Spinal cord (tissue), 10 donors: ENCODE measurements around the gene SEC14L1. TPM values are rescaled to one million over a fixed set of nuclear protein-coding genes. Genes with fewer than 3 reads are reported as not detected.
A peak's percentile ranks its signal among the peaks of the same experiment; 100 is the strongest.

Source experiments
- DNase-seq, 6 donors: peaks; one replicate each; pipeline versions ENCODE4 v3.0.0 to v3.0.0-alpha.2; 2013 to 2015; ENCODE audit warnings: low spot score in 6 of 6, low read depth in 4 of 6
- H3K27ac ChIP-seq: one replicate; pipeline ENCODE4 v1.5.1; 2013; ENCODE audit warnings: low read depth, low read length, control low read depth
- H3K27me3 ChIP-seq: one replicate; pipeline ENCODE4 v1.6.1; 2013; ENCODE audit warnings: low read length; ENCODE audit not compliant: control insufficient read depth, insufficient read depth
- H3K36me3 ChIP-seq: one replicate; pipeline ENCODE4 v1.6.1; 2013; ENCODE audit warnings: low read length; ENCODE audit not compliant: control insufficient read depth, insufficient read depth
- H3K4me1 ChIP-seq: one replicate; pipeline ENCODE4 v1.6.1; 2013; ENCODE audit warnings: low read length; ENCODE audit not compliant: control insufficient read depth, insufficient read depth
- H3K4me3 ChIP-seq: one replicate; pipeline ENCODE4 v1.5.1; 2013; ENCODE audit warnings: low read depth, low read length, control low read depth
- H3K9me3 ChIP-seq: one replicate; pipeline ENCODE4 v1.6.1; 2013; ENCODE audit warnings: low read length; ENCODE audit not compliant: control insufficient read depth, insufficient read depth
- WGBS: methylation state at CpG from one replicate; pipeline ENCODE4 v1.1.5; 2013; ENCODE audit warnings: missing lambda C conversion rate; ENCODE audit not compliant: insufficient coverage; 5-methylcytosine and 5-hydroxymethylcytosine counted together
- polyA plus RNA-seq, 2 donors: library from polyadenylated mRNA; unstranded; fragments of 120-200 nt; gene quantifications; one replicate each; pipeline ENCODE4 v1.2.1, GENCODE V29; 2013; ENCODE audit not compliant: insufficient read length in 2 of 2
- total RNA-seq, 2 donors: library from RNA; depleted of rRNA in 1 of 2; stranded (reverse); fragments of 120-200 nt in 1 of 2; fragments of >200 nt in 1 of 2; gene quantifications; one replicate each; pipeline versions ENCODE4 v1.2.3 to v1.2.4, GENCODE V29; 2013 to 2014
- donor health status: healthy.

SEC14L1 gene
- total and polyA plus RNA-seq, 4 donors, result 42.2 to 81.9 (median 69.1) TPM

DNA sequence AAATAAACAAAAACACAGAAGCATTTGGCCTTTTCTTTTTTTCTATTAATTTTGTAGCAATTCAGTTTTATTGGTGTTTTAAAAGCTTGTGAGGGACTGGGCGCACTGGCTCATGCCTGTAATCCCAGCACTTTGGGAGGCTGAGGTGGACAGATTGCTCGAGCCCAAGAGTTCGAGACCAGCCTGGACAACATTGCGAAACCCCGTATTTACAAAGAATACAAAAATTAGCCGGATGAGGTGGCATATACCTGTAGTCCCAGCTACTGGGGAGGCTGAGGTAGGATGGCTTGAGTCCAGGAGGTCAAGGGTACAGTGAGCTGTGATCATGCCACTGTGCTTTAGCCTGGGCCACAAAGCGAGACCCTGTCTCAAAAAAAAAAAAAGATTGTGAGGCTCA is 53.4 kb downstream of the SEC14L1 start:
- no peaks in the 10 kb centered on the region for H3K27me3 ChIP-seq
- H3K4me1 ChIP-seq, result no peaks in the 10 kb centered on the region
- no peak overlapping the region for H3K27ac ChIP-seq
- no peak overlapping the region for H3K4me3 ChIP-seq
- H3K9me3 ChIP-seq, result no peaks in the 10 kb centered on the region
- 100% methylated on average over 7 of the region's 7 CpGs for WGBS
- DNase-seq, result no peak
- H3K36me3 ChIP-seq, result peaks cover 60% of the 10 kb centered on the region

DNA sequence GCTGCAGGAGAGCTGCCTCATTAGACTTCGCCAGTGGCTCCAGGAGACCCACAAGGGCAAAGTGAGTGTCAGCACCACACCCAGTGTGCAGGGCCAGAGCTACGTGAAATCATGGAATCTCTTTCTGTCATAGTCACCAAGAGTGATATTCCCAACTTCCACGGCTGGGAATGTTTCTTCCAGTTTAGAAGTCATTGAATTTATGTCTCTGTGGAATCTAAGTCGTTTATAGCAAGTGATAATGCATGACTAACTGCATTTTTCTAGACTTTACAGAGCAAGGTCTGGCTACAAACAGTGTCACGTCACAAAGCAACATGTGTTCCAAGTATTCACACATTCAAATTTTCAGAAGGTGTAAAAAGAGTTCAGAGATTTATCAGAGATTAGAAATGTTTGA is 55.5 kb downstream of the SEC14L1 start:
- Histone ChIP-seq H3K36me3 (peaks cover 75% of the 10 kb centered on the region), H3K4me3 (no peak overlapping the region), H3K4me1 (no peaks in the 10 kb centered on the region), H3K27ac (no peak overlapping the region), H3K9me3 (no peaks in the 10 kb centered on the region), H3K27me3 (no peaks in the 10 kb centered on the region)
- 100% methylated on average over 1 of the region's 5 CpGs for WGBS
- no peak for DNase-seq

- no peaks in the 10 kb centered on the region for H3K4me1 ChIP-seq
- H3K9me3 ChIP-seq, result no peaks in the 10 kb centered on the region
- 87% methylated on average over 5 of the region's 9 CpGs for WGBS
- DNase-seq, result no peak
- H3K36me3 ChIP-seq, result peaks cover 76% of the 10 kb centered on the region
- no peak overlapping the region for H3K4me3 ChIP-seq
- H3K27ac ChIP-seq, result no peak overlapping the region
- H3K27me3 ChIP-seq, result no peaks in the 10 kb centered on the region
Measured at GRCh38 chr17:77197115-77197514, 56.3 kb downstream of the SEC14L1 start.

DNA sequence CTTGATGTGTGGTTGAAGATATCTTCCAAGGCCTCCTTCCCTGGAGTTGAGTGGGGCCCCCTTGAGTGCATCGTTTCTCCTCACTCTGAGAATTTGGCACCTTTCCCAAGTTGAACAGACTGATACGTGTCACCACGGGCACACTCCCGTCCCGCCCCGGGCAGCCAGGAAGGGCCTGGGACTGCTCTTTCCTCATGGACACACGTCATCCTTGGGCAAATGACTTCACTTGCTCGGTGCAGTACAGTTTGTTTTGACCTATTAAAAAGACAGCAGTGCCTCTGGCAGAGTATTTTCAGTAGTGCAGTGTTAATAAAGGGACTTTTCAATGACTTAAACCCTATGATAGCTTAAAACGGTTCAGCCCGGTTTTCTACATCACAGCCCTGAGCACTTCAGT is 59.9 kb downstream of the SEC14L1 start:
- Histone ChIP-seq H3K4me3 (no peak overlapping the region), H3K36me3 (peaks cover 80% of the 10 kb centered on the region), H3K27ac (no peak overlapping the region), H3K9me3 (no peaks in the 10 kb centered on the region), H3K4me1 (no peaks in the 10 kb centered on the region), H3K27me3 (no peaks in the 10 kb centered on the region)
- DNase-seq, result no peak
- 72% methylated on average over 9 of the region's 10 CpGs for WGBS

- DNase-seq, result no peak
- peaks cover 75% of the 10 kb centered on the region for H3K36me3 ChIP-seq
- H3K27me3 ChIP-seq, result no peaks in the 10 kb centered on the region
- WGBS, result 89% methylated on average over 7 of the region's 12 CpGs
- H3K27ac ChIP-seq, result no peak overlapping the region
- H3K9me3 ChIP-seq, result no peaks in the 10 kb centered on the region
- no peak overlapping the region for H3K4me3 ChIP-seq
- H3K4me1 ChIP-seq, result no peaks in the 10 kb centered on the region
Measured at GRCh38 chr17:77203436-77203835, 62.7 kb downstream of the SEC14L1 start.

- no peak overlapping the region for H3K27ac ChIP-seq
- no peaks in the 10 kb centered on the region for H3K27me3 ChIP-seq
- WGBS, result 75% methylated on average over 10 of the region's 13 CpGs
- H3K9me3 ChIP-seq, result no peaks in the 10 kb centered on the region
- peaks cover 75% of the 10 kb centered on the region for H3K36me3 ChIP-seq
- DNase-seq, result no peak
- H3K4me3 ChIP-seq, result no peak overlapping the region
- no peaks in the 10 kb centered on the region for H3K4me1 ChIP-seq
Measured at GRCh38 chr17:77203846-77204245, 63.1 kb downstream of the SEC14L1 start.

GRCh38 chr17:77204536-77204935 is 63.8 kb downstream of the SEC14L1 start:
- H3K9me3 ChIP-seq, result no peaks in the 10 kb centered on the region
- WGBS, result 86% methylated on average over 2 of the region's 8 CpGs
- H3K4me1 ChIP-seq, result no peaks in the 10 kb centered on the region
- DNase-seq, result no peak
- no peak overlapping the region for H3K4me3 ChIP-seq
- no peak overlapping the region for H3K27ac ChIP-seq
- H3K36me3 ChIP-seq, result peaks cover 75% of the 10 kb centered on the region
- no peaks in the 10 kb centered on the region for H3K27me3 ChIP-seq

GRCh38 chr17:77205396-77206125 is 64.8 kb downstream of the SEC14L1 start:
- H3K4me3 ChIP-seq, result no peak overlapping the region
- peaks cover 3% of the 10 kb centered on the region for H3K4me1 ChIP-seq
- no peaks in the 10 kb centered on the region for H3K9me3 ChIP-seq
- DNase-seq, result peak in 1 of 6 donors; percentile 51
- WGBS, result 70% methylated on average over 4 of the region's 9 CpGs
- no peak overlapping the region for H3K27ac ChIP-seq
- peaks cover 76% of the 10 kb centered on the region for H3K36me3 ChIP-seq
- H3K27me3 ChIP-seq, result no peaks in the 10 kb centered on the region

- H3K36me3 ChIP-seq, result peaks cover 77% of the 10 kb centered on the region
- no peak overlapping the region for H3K27ac ChIP-seq
- no peaks in the 10 kb centered on the region for H3K27me3 ChIP-seq
- DNase-seq, result no peak
- no peaks in the 10 kb centered on the region for H3K9me3 ChIP-seq
- H3K4me3 ChIP-seq, result no peak overlapping the region
- WGBS, result 91% methylated on average over 10 of the region's 14 CpGs
- H3K4me1 ChIP-seq, result peaks cover 7% of the 10 kb centered on the region
Measured at GRCh38 chr17:77206158-77206956, 65.6 kb downstream of the SEC14L1 start.
